ENCODE results near the gene NRXN2.
"Not testable (repeated sequence)": the region's sequence is repeated elsewhere in the genome, so short reads cannot be mapped to it uniquely, and the experiment has no call there.

NRXN2 gene

GRCh38 chr11:64674774-64675173, 48.2 kb downstream of the NRXN2 start:
- H3K36me3 ChIP-seq (ENCODE audit: insufficient read depth, low read length) = no peaks in the 10 kb centered on the region
- no peaks in the 10 kb centered on the region for H3K9me3 ChIP-seq (ENCODE audit: low read length)
- H3K4me1 ChIP-seq (ENCODE audit: insufficient read depth, low read length) = no peaks in the 10 kb centered on the region
- no peak overlapping the region for H3K27ac ChIP-seq (ENCODE audit: low read depth, low read length)
- peaks cover 0 to 4% of the 10 kb centered on the region in 2 donors for H3K27me3 ChIP-seq (ENCODE audit: control insufficient read depth in 1 of 2, insufficient read depth in 2 of 2, low read length in 2 of 2)
- H3K4me3 ChIP-seq (ENCODE audit: low read depth in 1 of 2, low read length in 2 of 2) = no peak overlapping the region
- H3K9ac ChIP-seq (ENCODE audit: low read length) = no peak overlapping the region

- no peak overlapping the region for H3K4me3 ChIP-seq (ENCODE audit: low read depth in 1 of 2, low read length in 2 of 2)
- no peak overlapping the region for H3K27ac ChIP-seq (ENCODE audit: low read depth, low read length)
- no peaks in the 10 kb centered on the region for H3K36me3 ChIP-seq (ENCODE audit: insufficient read depth, low read length)
- H3K27me3 ChIP-seq (ENCODE audit: control insufficient read depth in 1 of 2, insufficient read depth in 2 of 2, low read length in 2 of 2) = peaks cover 0 to 6% of the 10 kb centered on the region in 2 donors
- H3K9me3 ChIP-seq (ENCODE audit: low read length) = no peaks in the 10 kb centered on the region
- H3K4me1 ChIP-seq (ENCODE audit: insufficient read depth, low read length) = no peaks in the 10 kb centered on the region
- no peak overlapping the region for H3K9ac ChIP-seq (ENCODE audit: low read length)
These were observed 49.7 kb downstream of the NRXN2 start for GRCh38 chr11:64673279-64673678.

GRCh38 chr11:64672875-64673274, 50.1 kb downstream of the NRXN2 start:
- Histone ChIP-seq H3K27me3 (ENCODE audit: control insufficient read depth in 1 of 2, insufficient read depth in 2 of 2, low read length in 2 of 2) (peaks cover 0 to 10% of the 10 kb centered on the region in 2 donors), H3K9me3 (ENCODE audit: low read length) (no peaks in the 10 kb centered on the region), H3K36me3 (ENCODE audit: insufficient read depth, low read length) (no peaks in the 10 kb centered on the region), H3K27ac (ENCODE audit: low read depth, low read length) (no peak overlapping the region), H3K9ac (ENCODE audit: low read length) (no peak overlapping the region), H3K4me3 (ENCODE audit: low read depth in 1 of 2, low read length in 2 of 2) (no peak overlapping the region), H3K4me1 (ENCODE audit: insufficient read depth, low read length) (no peaks in the 10 kb centered on the region)

GRCh38 chr11:64670975-64671374, 52.0 kb downstream of the NRXN2 start:
- Histone ChIP-seq H3K27me3 (ENCODE audit: control insufficient read depth in 1 of 2, insufficient read depth in 2 of 2, low read length in 2 of 2) (peaks cover 0 to 10% of the 10 kb centered on the region in 2 donors), H3K9me3 (ENCODE audit: low read length) (no peaks in the 10 kb centered on the region), H3K4me1 (ENCODE audit: insufficient read depth, low read length) (no peaks in the 10 kb centered on the region), H3K27ac (ENCODE audit: low read depth, low read length) (no peak overlapping the region), H3K4me3 (ENCODE audit: low read depth in 1 of 2, low read length in 2 of 2) (no peak overlapping the region), H3K36me3 (ENCODE audit: insufficient read depth, low read length) (no peaks in the 10 kb centered on the region), H3K9ac (ENCODE audit: low read length) (no peak overlapping the region)

GRCh38 chr11:64667154-64667745, 55.7 kb downstream of the NRXN2 start:
- Histone ChIP-seq H3K36me3 (ENCODE audit: insufficient read depth, low read length) (no peaks in the 10 kb centered on the region), H3K27me3 (ENCODE audit: control insufficient read depth in 1 of 2, insufficient read depth in 2 of 2, low read length in 2 of 2) (peaks cover 0 to 10% of the 10 kb centered on the region in 2 donors), H3K9ac (ENCODE audit: low read length) (no peak overlapping the region), H3K27ac (ENCODE audit: low read depth, low read length) (no peak overlapping the region), H3K4me1 (ENCODE audit: insufficient read depth, low read length) (no peaks in the 10 kb centered on the region), H3K9me3 (ENCODE audit: low read length) (no peaks in the 10 kb centered on the region), H3K4me3 (ENCODE audit: low read depth in 1 of 2, low read length in 2 of 2) (no peak overlapping the region)

GRCh38 chr11:64665411-64665821, 57.6 kb downstream of the NRXN2 start:
- H3K9ac ChIP-seq (ENCODE audit: low read length) = no peak overlapping the region

GRCh38 chr11:64664236-64664870, 58.6 kb downstream of the NRXN2 start:
- H3K9me3 ChIP-seq (ENCODE audit: low read length); H3K4me3 ChIP-seq (ENCODE audit: low read depth in 1 of 2, low read length in 2 of 2); H3K36me3 ChIP-seq (ENCODE audit: insufficient read depth, low read length); H3K9ac ChIP-seq (ENCODE audit: low read length); H3K27ac ChIP-seq (ENCODE audit: low read depth, low read length); H3K27me3 ChIP-seq (ENCODE audit: control insufficient read depth in 1 of 2, insufficient read depth in 2 of 2, low read length in 2 of 2); H3K4me1 ChIP-seq (ENCODE audit: insufficient read depth, low read length): not testable (repeated sequence)

More at GRCh38 chr11:64665411-64665821, 57.6 kb downstream of the NRXN2 start:
- Histone ChIP-seq H3K27ac (ENCODE audit: low read depth, low read length) (no peak overlapping the region), H3K4me3 (ENCODE audit: low read depth in 1 of 2, low read length in 2 of 2) (no peak overlapping the region), H3K27me3 (ENCODE audit: control insufficient read depth in 1 of 2, insufficient read depth in 2 of 2, low read length in 2 of 2) (peaks cover 0 to 5% of the 10 kb centered on the region in 2 donors), H3K9me3 (ENCODE audit: low read length) (no peaks in the 10 kb centered on the region), H3K4me1 (ENCODE audit: insufficient read depth, low read length) (no peaks in the 10 kb centered on the region), H3K36me3 (ENCODE audit: insufficient read depth, low read length) (no peaks in the 10 kb centered on the region)

- no peaks in the 10 kb centered on the region for H3K4me1 ChIP-seq (ENCODE audit: insufficient read depth, low read length)
- no peaks in the 10 kb centered on the region for H3K9me3 ChIP-seq (ENCODE audit: low read length)
- no peak overlapping the region for H3K4me3 ChIP-seq (ENCODE audit: low read depth in 1 of 2, low read length in 2 of 2)
- H3K27me3 ChIP-seq (ENCODE audit: control insufficient read depth in 1 of 2, insufficient read depth in 2 of 2, low read length in 2 of 2) = peaks cover 0 to 5% of the 10 kb centered on the region in 2 donors
- no peak overlapping the region for H3K9ac ChIP-seq (ENCODE audit: low read length)
- H3K36me3 ChIP-seq (ENCODE audit: insufficient read depth, low read length) = no peaks in the 10 kb centered on the region
- no peak overlapping the region for H3K27ac ChIP-seq (ENCODE audit: low read depth, low read length)
These were observed 59.3 kb downstream of the NRXN2 start for GRCh38 chr11:64663656-64664055.

- H3K27ac ChIP-seq (ENCODE audit: low read depth, low read length) = no peak overlapping the region
- no peaks in the 10 kb centered on the region for H3K27me3 ChIP-seq (ENCODE audit: control insufficient read depth in 1 of 2, insufficient read depth in 2 of 2, low read length in 2 of 2)
- H3K4me3 ChIP-seq (ENCODE audit: low read depth in 1 of 2, low read length in 2 of 2) = no peak overlapping the region
- no peaks in the 10 kb centered on the region for H3K36me3 ChIP-seq (ENCODE audit: insufficient read depth, low read length)
- H3K4me1 ChIP-seq (ENCODE audit: insufficient read depth, low read length) = no peaks in the 10 kb centered on the region
- no peak overlapping the region for H3K9ac ChIP-seq (ENCODE audit: low read length)
- no peaks in the 10 kb centered on the region for H3K9me3 ChIP-seq (ENCODE audit: low read length)
These were observed 61.4 kb downstream of the NRXN2 start for GRCh38 chr11:64661614-64662013.

- Histone ChIP-seq H3K4me1 (ENCODE audit: insufficient read depth, low read length) (no peaks in the 10 kb centered on the region), H3K36me3 (ENCODE audit: insufficient read depth, low read length) (no peaks in the 10 kb centered on the region), H3K27ac (ENCODE audit: low read depth, low read length) (no peak overlapping the region), H3K4me3 (ENCODE audit: low read depth in 1 of 2, low read length in 2 of 2) (no peak overlapping the region), H3K9me3 (ENCODE audit: low read length) (no peaks in the 10 kb centered on the region), H3K9ac (ENCODE audit: low read length) (no peak overlapping the region), H3K27me3 (ENCODE audit: control insufficient read depth in 1 of 2, insufficient read depth in 2 of 2, low read length in 2 of 2) (no peaks in the 10 kb centered on the region)
These were observed 61.9 kb downstream of the NRXN2 start for GRCh38 chr11:64661146-64661545.

GRCh38 chr11:64660706-64661105, 62.3 kb downstream of the NRXN2 start:
- Histone ChIP-seq H3K27ac (ENCODE audit: low read depth, low read length) (no peak overlapping the region), H3K4me3 (ENCODE audit: low read depth in 1 of 2, low read length in 2 of 2) (no peak overlapping the region), H3K9ac (ENCODE audit: low read length) (no peak overlapping the region)

GRCh38 chr11:64660205-64660604, 62.8 kb downstream of the NRXN2 start:
- no peaks in the 10 kb centered on the region for H3K4me1 ChIP-seq (ENCODE audit: insufficient read depth, low read length)
- no peak overlapping the region for H3K4me3 ChIP-seq (ENCODE audit: low read depth in 1 of 2, low read length in 2 of 2)
- no peaks in the 10 kb centered on the region for H3K36me3 ChIP-seq (ENCODE audit: insufficient read depth, low read length)
- H3K9ac ChIP-seq (ENCODE audit: low read length) = no peak overlapping the region
- H3K27ac ChIP-seq (ENCODE audit: low read depth, low read length) = no peak overlapping the region
- no peaks in the 10 kb centered on the region for H3K9me3 ChIP-seq (ENCODE audit: low read length)
- H3K27me3 ChIP-seq (ENCODE audit: control insufficient read depth in 1 of 2, insufficient read depth in 2 of 2, low read length in 2 of 2) = no peaks in the 10 kb centered on the region

More at GRCh38 chr11:64660706-64661105, 62.3 kb downstream of the NRXN2 start:
- Histone ChIP-seq H3K36me3 (ENCODE audit: insufficient read depth, low read length) (no peaks in the 10 kb centered on the region), H3K27me3 (ENCODE audit: control insufficient read depth in 1 of 2, insufficient read depth in 2 of 2, low read length in 2 of 2) (no peaks in the 10 kb centered on the region), H3K4me1 (ENCODE audit: insufficient read depth, low read length) (no peaks in the 10 kb centered on the region), H3K9me3 (ENCODE audit: low read length) (no peaks in the 10 kb centered on the region)

Measured in muscle layer of colon (tissue), 2 donors.